ENCODE measurements around the gene MORF4L1.

MORF4L1 gene

DNA sequence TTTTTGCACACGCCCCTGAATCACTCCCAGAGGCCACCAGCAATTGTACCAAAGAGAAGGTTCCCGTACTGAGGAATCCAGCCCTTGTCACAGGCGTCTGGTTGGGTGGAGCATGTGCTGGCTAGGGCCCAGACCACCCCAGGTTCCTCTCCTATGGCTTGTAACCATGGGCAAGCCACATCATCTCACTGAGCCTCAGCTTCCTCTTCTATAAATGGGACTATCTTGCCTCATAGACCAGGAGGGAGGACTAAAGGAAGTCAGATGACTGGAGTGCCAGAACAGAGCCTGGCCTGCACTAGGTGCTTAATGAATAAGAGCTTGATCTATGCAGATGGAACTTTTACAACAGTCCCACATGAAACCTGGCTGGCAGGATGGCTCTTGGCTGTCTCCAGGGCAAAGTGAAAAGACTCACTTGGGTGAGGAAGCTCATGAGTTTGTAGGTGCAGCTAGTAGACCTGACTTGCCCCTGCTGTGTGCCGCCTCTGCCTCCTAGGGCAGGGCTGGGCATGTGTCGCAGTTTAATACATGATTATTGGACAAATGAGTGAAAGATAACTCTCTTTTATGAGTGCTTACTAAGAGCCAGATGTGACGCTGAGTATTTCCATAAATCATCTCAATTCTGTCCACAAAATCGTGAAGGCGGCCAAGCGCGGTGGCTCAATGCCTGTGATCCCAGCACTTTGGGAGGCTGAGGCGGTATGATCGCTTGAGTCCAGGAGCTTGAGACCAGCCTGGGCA lies 42.8 kb downstream of the MORF4L1 start:
- TF ChIP-seq, protein P1, sequence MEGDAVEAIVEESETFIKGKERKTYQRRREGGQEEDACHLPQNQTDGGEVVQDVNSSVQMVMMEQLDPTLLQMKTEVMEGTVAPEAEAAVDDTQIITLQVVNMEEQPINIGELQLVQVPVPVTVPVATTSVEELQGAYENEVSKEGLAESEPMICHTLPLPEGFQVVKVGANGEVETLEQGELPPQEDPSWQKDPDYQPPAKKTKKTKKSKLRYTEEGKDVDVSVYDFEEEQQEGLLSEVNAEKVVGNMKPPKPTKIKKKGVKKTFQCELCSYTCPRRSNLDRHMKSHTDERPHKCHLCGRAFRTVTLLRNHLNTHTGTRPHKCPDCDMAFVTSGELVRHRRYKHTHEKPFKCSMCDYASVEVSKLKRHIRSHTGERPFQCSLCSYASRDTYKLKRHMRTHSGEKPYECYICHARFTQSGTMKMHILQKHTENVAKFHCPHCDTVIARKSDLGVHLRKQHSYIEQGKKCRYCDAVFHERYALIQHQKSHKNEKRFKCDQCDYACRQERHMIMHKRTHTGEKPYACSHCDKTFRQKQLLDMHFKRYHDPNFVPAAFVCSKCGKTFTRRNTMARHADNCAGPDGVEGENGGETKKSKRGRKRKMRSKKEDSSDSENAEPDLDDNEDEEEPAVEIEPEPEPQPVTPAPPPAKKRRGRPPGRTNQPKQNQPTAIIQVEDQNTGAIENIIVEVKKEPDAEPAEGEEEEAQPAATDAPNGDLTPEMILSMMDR (IDR thresholded peaks at IDR 0.05) = no peak
- H3K4me3 ChIP-seq = no peak overlapping the region
- H3K27ac ChIP-seq = peak overlapping the region; percentile 79 to 82
- H3K36me3 ChIP-seq = peaks cover 24 to 59% (median 53%) of the 10 kb centered on the region in 3 donors
- no peaks in the 10 kb centered on the region for H3K9me3 ChIP-seq
- H3K4me1 ChIP-seq = peaks cover 0 to 62% (median 31%) of the 10 kb centered on the region in 4 donors
- peak; percentile 75 to 83 for DNase-seq
- intact Hi-C loops (cut with DNase I; ENCODE audit: low total_unique reads) = no loop called here
- H3K27me3 ChIP-seq = no peaks in the 10 kb centered on the region

DNA sequence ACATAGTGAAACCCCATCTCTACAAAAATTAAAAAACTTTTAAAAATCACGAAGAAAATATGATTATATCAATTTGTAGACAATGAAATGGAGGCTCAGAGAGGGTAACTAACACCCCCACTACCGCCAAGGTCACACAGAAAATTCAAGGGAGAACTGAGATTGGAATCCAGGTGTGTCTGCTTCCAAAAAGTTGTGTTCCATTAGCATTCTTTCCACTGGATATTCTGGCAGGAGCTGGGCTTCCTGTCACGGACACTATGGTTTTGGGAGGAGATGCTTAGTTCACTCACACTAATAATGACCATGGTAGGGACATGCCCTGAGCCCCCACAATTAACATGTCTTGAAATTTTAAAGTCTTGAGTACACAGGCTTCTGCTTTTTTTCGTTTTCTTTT lies 43.4 kb downstream of the MORF4L1 start:
- Histone ChIP-seq H3K4me1 (peaks cover 0 to 56% (median 31%) of the 10 kb centered on the region in 4 donors), H3K27ac (peak overlapping the region; percentile 79 to 82), H3K27me3 (no peaks in the 10 kb centered on the region), H3K9me3 (no peaks in the 10 kb centered on the region), H3K36me3 (peaks cover 20 to 61% (median 54%) of the 10 kb centered on the region in 3 donors), H3K4me3 (no peak overlapping the region)
- DNase-seq = no peak
- intact Hi-C loops (cut with DNase I; ENCODE audit: low total_unique reads) = no loop called here
- TF ChIP-seq, protein P1 (IDR thresholded peaks at IDR 0.05) = no peak

DNA sequence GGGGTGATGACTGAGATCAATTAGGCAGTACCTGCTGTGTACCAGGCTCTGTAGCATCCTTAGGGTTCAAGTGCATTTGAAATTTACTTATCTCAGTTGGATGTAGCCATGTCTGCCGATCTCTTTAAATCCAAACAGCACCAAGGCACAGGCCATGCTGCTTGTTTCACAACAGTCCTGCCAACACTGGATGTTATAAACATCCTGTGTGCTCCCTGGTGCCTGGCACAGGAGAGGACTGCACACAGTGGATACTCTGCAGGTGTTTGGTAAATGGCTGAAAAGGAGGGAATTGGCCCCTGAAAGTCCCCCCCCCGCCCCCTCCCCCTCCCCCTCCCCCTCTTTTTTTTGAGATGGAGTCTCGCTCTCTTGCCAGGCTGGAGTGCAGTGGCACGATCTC lies 45.2 kb downstream of the MORF4L1 start:
- TF ChIP-seq, protein P1 (IDR thresholded peaks at IDR 0.05) = no peak
- H3K27me3 ChIP-seq = no peaks in the 10 kb centered on the region
- no peak overlapping the region for H3K4me3 ChIP-seq
- no peak for DNase-seq
- peak overlapping the region; percentile 4 to 82 for H3K27ac ChIP-seq
- no peaks in the 10 kb centered on the region for H3K9me3 ChIP-seq
- peaks cover 0 to 50% (median 31%) of the 10 kb centered on the region in 4 donors for H3K4me1 ChIP-seq
- H3K36me3 ChIP-seq = peaks cover 38 to 61% (median 59%) of the 10 kb centered on the region in 3 donors
- intact Hi-C loops (cut with DNase I; ENCODE audit: low total_unique reads) = no loop called here

DNA sequence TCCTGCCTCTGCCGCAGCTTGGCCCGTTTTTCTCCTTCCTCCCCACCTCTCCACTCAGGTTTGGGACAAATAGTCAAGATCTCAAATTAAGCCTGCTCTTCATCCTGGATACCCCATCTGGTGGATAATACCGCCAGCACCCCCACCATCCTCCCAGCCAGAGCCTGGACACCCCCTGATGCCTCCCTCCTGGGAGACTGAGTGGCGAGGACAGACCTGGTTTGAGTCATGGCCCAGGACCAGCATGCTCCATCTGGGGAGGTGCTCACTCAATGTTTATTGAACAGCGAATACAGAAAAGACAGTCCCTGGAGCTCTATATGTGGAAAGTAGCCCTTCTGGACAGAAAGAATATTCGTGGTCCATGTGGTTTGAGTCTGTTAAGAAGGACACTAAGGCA lies 48.8 kb downstream of the MORF4L1 start:
- TF ChIP-seq, protein P1 (IDR thresholded peaks at IDR 0.05) = no peak

DNA sequence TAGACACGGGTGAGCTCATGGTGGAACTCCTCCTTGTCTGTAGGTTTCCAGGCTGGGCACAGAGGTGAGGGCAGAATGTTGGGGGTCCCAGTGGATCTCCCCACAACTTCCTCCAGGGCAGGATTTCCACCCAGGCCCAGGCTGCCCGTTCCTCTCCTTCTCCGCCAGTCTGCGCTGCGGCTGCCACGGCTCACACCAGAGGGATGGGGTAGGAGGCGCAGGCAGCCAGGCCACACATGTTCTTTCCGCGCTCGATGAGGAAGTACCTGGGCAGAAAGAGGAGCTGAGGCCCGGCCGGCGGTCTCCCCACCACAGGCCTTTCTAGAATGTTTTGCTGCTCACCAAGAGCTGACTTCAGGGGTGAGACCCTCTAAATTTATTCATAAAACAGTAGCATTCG lies 49.2 kb downstream of the MORF4L1 start:
- no peak overlapping the region for H3K27ac ChIP-seq
- no peaks in the 10 kb centered on the region for H3K9me3 ChIP-seq
- peaks cover 60 to 87% (median 81%) of the 10 kb centered on the region in 3 donors for H3K36me3 ChIP-seq
- H3K4me1 ChIP-seq = peaks cover 0 to 10% (median under 1%) of the 10 kb centered on the region in 4 donors
- TF ChIP-seq, protein P1 (IDR thresholded peaks at IDR 0.05) = no peak
- intact Hi-C loops (cut with DNase I; ENCODE audit: low total_unique reads) = no loop called here
- H3K27me3 ChIP-seq = no peaks in the 10 kb centered on the region
- no peak overlapping the region for H3K4me3 ChIP-seq
- no peak for DNase-seq

More for the DNA sequence above, 48.8 kb downstream of the MORF4L1 start:
- Histone ChIP-seq H3K27ac (no peak overlapping the region), H3K4me1 (peaks cover 0 to 14% (median 3%) of the 10 kb centered on the region in 4 donors), H3K27me3 (no peaks in the 10 kb centered on the region), H3K4me3 (no peak overlapping the region), H3K36me3 (peaks cover 60 to 83% (median 77%) of the 10 kb centered on the region in 3 donors), H3K9me3 (no peaks in the 10 kb centered on the region)
- intact Hi-C loops (cut with DNase I; ENCODE audit: low total_unique reads) = no loop called here
- DNase-seq = no peak
